ENCODE data around the gene EXOC8. TPM values are rescaled to one million over a fixed set of nuclear protein-coding genes. Genes with fewer than 3 reads are reported as not detected.
A peak's percentile ranks its signal among the peaks of the same experiment; 100 is the strongest.
"Not testable (repeated sequence)": the region's sequence is repeated elsewhere in the genome, so short reads cannot be mapped to it uniquely, and the experiment has no call there.

Gene EXOC8
- total and polyA plus RNA-seq, 2 experiments from 2014 or later: 4.9 to 12.6 TPM

DNA sequence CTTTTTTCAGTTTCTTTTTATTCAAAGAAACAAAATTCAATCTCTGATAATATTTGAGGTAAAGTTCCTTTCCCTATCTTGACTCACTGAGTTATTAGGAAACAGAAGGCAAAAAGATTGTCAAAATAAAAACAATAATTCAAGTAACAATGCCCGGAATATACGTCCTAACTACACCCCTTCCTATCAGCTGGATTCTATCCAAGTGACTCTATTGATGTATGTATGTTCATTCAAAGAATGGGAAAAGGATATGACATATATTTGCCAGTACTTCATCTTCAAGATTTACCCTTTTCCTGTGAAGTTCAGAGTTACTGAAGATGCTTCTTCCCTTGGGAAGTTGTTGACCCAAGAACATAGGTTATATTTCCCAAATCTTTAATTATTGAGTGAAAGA is 14.2 kb upstream of the EXOC8 start:
- no peaks in the 10 kb centered on the region for H3K27me3 ChIP-seq
- H3K4me1 ChIP-seq (ENCODE audit: low read depth): no peaks in the 10 kb centered on the region
- H3K9me3 ChIP-seq (ENCODE audit: low read depth): no peaks in the 10 kb centered on the region
- no peak overlapping the region for H3K27ac ChIP-seq
- H3K36me3 ChIP-seq: peaks cover 21% of the 10 kb centered on the region
- no peak overlapping the region for H3K4me3 ChIP-seq
- TF ChIP-seq, protein P1, sequence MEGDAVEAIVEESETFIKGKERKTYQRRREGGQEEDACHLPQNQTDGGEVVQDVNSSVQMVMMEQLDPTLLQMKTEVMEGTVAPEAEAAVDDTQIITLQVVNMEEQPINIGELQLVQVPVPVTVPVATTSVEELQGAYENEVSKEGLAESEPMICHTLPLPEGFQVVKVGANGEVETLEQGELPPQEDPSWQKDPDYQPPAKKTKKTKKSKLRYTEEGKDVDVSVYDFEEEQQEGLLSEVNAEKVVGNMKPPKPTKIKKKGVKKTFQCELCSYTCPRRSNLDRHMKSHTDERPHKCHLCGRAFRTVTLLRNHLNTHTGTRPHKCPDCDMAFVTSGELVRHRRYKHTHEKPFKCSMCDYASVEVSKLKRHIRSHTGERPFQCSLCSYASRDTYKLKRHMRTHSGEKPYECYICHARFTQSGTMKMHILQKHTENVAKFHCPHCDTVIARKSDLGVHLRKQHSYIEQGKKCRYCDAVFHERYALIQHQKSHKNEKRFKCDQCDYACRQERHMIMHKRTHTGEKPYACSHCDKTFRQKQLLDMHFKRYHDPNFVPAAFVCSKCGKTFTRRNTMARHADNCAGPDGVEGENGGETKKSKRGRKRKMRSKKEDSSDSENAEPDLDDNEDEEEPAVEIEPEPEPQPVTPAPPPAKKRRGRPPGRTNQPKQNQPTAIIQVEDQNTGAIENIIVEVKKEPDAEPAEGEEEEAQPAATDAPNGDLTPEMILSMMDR (IDR thresholded peaks at IDR 0.05; ENCODE audit: low read depth, low read length): no peak
- no peak for DNase-seq (ENCODE audit: low read depth in 1 of 2, low spot score in 1 of 2)

DNA sequence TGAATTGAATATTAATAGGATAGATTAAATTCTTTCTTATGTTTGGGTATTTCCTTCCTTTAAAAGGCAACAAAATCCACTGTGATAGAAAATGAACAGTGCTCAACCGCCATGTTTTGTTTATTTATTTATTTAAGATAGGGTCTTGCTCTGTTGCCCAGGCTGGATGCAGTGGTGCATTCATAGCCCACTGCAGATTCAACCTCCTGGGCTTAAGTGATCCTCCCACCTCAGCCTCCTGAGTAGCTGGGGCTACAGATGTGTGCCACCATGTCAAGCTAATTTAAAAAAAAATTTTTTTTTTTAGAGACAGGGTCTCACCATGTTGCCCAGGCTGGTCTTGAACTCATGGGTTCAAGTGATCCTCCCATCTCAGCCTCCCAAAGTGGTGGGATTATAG is 11.2 kb upstream of the EXOC8 start:
- not testable (repeated sequence) for H3K9me3 ChIP-seq (ENCODE audit: low read depth); DNase-seq (ENCODE audit: low read depth in 1 of 2, low spot score in 1 of 2); H3K4me1 ChIP-seq (ENCODE audit: low read depth); H3K27me3 ChIP-seq; H3K4me3 ChIP-seq; H3K27ac ChIP-seq
- peaks cover 30% of the 10 kb centered on the region for H3K36me3 ChIP-seq

DNA sequence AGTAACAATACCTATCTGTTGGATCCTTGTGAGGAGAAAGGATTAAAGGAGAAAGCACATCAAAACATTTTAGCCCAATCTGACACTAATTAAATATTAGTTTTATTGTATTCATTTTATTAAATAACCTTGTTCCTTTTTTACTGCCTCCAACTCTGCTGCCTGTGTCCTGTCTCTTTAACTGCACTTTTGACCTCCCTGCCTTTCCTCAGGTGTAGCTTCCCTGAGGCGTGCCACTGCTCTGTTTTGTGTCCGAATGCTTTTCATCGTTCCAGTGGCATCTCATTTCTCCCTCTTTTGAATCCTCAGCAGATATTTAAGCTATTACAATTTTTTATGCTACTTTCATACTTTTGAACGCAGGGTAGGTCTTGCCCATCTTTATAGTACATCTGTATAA is 10.8 kb upstream of the EXOC8 start:
- no peak overlapping the region for H3K4me3 ChIP-seq
- H3K27me3 ChIP-seq: no peaks in the 10 kb centered on the region
- H3K36me3 ChIP-seq: peaks cover 30% of the 10 kb centered on the region
- no peaks in the 10 kb centered on the region for H3K9me3 ChIP-seq (ENCODE audit: low read depth)
- TF ChIP-seq, protein P1 (IDR thresholded peaks at IDR 0.05; ENCODE audit: low read depth, low read length): no peak
- H3K4me1 ChIP-seq (ENCODE audit: low read depth): no peaks in the 10 kb centered on the region
- H3K27ac ChIP-seq: no peak overlapping the region
- no peak for DNase-seq (ENCODE audit: low read depth in 1 of 2, low spot score in 1 of 2)

DNA sequence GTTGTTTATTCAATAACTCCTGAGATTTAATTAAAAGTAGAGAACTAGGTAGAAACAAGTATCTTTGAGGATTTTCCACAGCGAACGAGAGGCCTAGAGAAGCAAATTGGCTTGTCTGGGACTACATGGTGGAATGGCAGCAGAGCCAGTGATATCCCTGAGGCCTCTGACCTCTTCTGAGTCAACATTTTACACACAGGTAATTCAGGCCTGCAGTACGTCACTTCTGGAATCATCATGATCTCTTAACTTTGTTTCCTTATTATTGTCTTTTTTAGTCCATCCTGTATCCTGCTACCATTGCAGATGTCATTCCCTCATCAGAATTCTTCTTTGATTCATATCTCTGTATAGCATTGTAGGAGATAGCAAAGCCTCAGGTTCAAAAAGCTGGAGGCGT is 10.3 kb upstream of the EXOC8 start:
- Histone ChIP-seq H3K36me3 (peaks cover 30% of the 10 kb centered on the region), H3K27me3 (no peaks in the 10 kb centered on the region), H3K9me3 (ENCODE audit: low read depth) (no peaks in the 10 kb centered on the region), H3K4me1 (ENCODE audit: low read depth) (no peaks in the 10 kb centered on the region), H3K27ac (no peak overlapping the region), H3K4me3 (no peak overlapping the region)
- TF ChIP-seq, protein P1 (IDR thresholded peaks at IDR 0.05; ENCODE audit: low read depth, low read length): no peak
- DNase-seq (ENCODE audit: low read depth in 1 of 2, low spot score in 1 of 2): no peak

DNA sequence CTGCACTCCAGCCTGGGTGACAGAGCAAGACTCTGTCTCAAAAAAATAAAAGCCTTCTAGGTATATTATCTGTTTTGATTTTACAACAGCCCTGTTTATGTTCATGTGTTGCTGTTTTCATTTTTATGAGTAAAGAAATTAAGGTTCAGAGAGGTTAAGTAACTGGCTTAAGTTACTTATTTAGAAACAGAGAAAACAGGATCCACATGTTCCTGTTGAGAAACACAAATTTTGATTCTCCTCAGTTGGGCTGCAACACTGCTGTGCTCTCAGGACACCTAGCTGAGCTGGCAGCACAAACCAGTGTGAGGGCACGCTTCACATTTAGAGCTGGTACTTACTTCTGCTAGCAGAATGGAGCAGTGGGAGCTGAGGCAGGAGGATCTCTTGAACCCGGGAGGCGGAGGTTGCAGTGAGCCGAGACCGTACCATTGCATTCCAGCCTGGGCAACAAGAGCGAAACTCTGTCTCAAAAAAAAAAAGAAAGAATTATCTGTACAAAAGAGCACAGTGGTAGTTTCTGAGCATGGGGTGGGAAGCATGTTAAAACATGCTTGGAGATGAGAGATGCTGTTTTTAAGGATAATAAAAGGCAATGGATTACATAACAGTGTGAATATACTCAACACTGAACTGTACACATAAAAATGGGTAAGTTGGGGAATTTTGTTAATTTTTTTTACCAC is 2.8 kb upstream of the EXOC8 start:
- TF ChIP-seq, protein P1 (IDR thresholded peaks at IDR 0.05; ENCODE audit: low read depth, low read length): no peak
- Histone ChIP-seq H3K36me3 (peaks cover 9% of the 10 kb centered on the region), H3K27ac (no peak overlapping the region), H3K9me3 (ENCODE audit: low read depth) (no peaks in the 10 kb centered on the region), H3K27me3 (no peaks in the 10 kb centered on the region), H3K4me3 (no peak overlapping the region), H3K4me1 (ENCODE audit: low read depth) (peaks cover 18% of the 10 kb centered on the region)
- DNase-seq (ENCODE audit: low read depth in 1 of 2, low spot score in 1 of 2): no peak

DNA sequence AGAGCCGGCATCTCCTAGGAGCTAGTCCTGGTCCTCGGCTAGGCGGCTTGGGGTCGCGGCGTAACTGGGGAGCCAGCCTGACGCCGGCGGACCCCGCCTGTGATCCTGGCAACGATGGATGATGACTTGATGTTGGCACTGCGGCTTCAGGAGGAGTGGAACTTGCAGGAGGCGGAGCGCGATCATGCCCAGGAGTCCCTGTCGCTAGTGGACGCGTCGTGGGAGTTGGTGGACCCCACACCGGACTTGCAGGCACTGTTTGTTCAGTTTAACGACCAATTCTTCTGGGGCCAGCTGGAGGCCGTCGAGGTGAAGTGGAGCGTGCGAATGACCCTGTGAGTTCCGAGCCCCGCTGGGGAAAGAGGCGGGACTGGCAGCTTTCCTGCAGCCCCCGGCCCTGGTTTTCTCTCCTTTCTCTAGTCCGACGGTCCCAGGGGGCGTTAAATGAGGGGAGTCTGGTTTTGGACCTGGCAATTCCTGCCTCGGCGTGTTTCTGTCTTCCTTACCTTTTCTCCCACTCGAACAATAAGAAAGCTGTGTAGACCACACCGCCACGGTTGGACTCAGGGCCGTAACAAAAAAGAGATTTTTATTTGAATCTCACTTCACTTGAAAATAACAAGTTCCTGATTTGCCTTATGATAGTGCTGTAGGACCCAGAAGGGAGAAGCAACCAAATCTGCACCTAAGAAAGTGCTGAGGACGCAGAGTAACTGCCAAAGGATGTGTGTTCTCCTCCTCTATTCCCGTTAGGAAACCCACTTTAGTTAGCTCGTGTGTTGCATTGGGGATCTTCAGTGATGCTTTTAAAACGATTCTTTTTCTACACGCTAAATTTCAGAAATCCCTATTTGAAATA is 847 bp upstream of the EXOC8 start, which contains the start of gene SPRTN:
TSS of gene SPRTN (plus strand) at position 24 of the 859 bp plus-strand sequence. CDS start at position 115, 91 bp downstream.
- DNase-seq (ENCODE audit: low read depth in 1 of 2, low spot score in 1 of 2): peak in 1 of 2 donors; percentile 93
- TF ChIP-seq, protein P1 (IDR thresholded peaks at IDR 0.05; ENCODE audit: low read depth, low read length): no peak
- peak within 1 kb of the TSS; percentile 93 for H3K27ac ChIP-seq
- H3K9me3 ChIP-seq (ENCODE audit: low read depth): no peaks in the 10 kb centered on the region
- no peaks in the 10 kb centered on the region for H3K27me3 ChIP-seq
- no peaks in the 10 kb centered on the region for H3K36me3 ChIP-seq
- peaks cover 36% of the 10 kb centered on the region for H3K4me1 ChIP-seq (ENCODE audit: low read depth)
- peak within 1 kb of the TSS; percentile 62 for H3K4me3 ChIP-seq

Measured in cardiac muscle cell (in vitro differentiated cells and primary cell).